HEK293 (cell line): ENCODE data around the gene DNASE1L3.

ENCODE experiments used
- YY1 ChIP-seq: fragments of 450-650 bp; formaldehyde crosslinking; IDR thresholded peaks from 2 replicates; pipeline ENCODE4 v1.5.1; 2018; ENCODE audit warnings: missing biosample characterization, missing genetic modification characterization
- ZBTB8A ChIP-seq: fragments of 450-650 bp; formaldehyde crosslinking; IDR thresholded peaks from 2 replicates; pipeline ENCODE4 v1.5.1; 2016; ENCODE audit warnings: missing biosample characterization, missing genetic modification characterization
- ZNF121 ChIP-seq: fragments of 450-650 bp; formaldehyde crosslinking; IDR thresholded peaks from 2 replicates; pipeline ENCODE4 v1.5.1; 2016; ENCODE audit warnings: missing biosample characterization, missing genetic modification characterization
- ZNF239 ChIP-seq: fragments of 450-650 bp; formaldehyde crosslinking; IDR thresholded peaks from 2 replicates; pipeline ENCODE4 v1.5.1; 2016; ENCODE audit warnings: missing biosample characterization, missing genetic modification characterization
- ZNF558 ChIP-seq: fragments of 450-650 bp; formaldehyde crosslinking; IDR thresholded peaks from 2 replicates; pipeline ENCODE4 v1.5.1; 2016; ENCODE audit warnings: missing biosample characterization, missing genetic modification characterization
- ZNF571 ChIP-seq: fragments of 450-650 bp; formaldehyde crosslinking; IDR thresholded peaks from 2 replicates; pipeline ENCODE4 v1.5.0; 2017; ENCODE audit warnings: missing biosample characterization, missing genetic modification characterization
- ZNF629 ChIP-seq: fragments of 450-650 bp; formaldehyde crosslinking; IDR thresholded peaks from 2 replicates; pipeline ENCODE4 v1.5.1; 2017; ENCODE audit warnings: missing biosample characterization, missing genetic modification characterization
- ZNF707 ChIP-seq: fragments of 450-650 bp; formaldehyde crosslinking; IDR thresholded peaks from 2 replicates; pipeline ENCODE4 v1.5.1; 2016; ENCODE audit warnings: missing biosample characterization, missing genetic modification characterization
- TF ChIP-seq, protein P1 (sequence below): fragments of 450-650 bp; formaldehyde crosslinking; IDR thresholded peaks from 2 replicates; pipeline ENCODE4 v1.5.1; 2016; ENCODE audit warnings: missing biosample characterization, missing genetic modification characterization
- TF ChIP-seq, protein P2 (sequence below): fragments of 450-650 bp; formaldehyde crosslinking; conservative IDR thresholded peaks from 2 replicates; pipeline ENCODE4 v1.5.1; 2016; ENCODE audit warnings: low read depth, missing biosample characterization, missing genetic modification characterization
- TF ChIP-seq, protein P3 (sequence below): IDR thresholded peaks from 2 replicates; pipeline ENCODE4 v1.6.1; 2011; ENCODE audit warnings: mild to moderate bottlenecking, low read depth, low read length, borderline replicate concordance
- TF ChIP-seq, protein P4 (sequence below): fragments of 450-650 bp; formaldehyde crosslinking; IDR thresholded peaks from 2 replicates; pipeline ENCODE4 v1.5.1; 2016; ENCODE audit warnings: missing biosample characterization, missing genetic modification characterization

DNA sequence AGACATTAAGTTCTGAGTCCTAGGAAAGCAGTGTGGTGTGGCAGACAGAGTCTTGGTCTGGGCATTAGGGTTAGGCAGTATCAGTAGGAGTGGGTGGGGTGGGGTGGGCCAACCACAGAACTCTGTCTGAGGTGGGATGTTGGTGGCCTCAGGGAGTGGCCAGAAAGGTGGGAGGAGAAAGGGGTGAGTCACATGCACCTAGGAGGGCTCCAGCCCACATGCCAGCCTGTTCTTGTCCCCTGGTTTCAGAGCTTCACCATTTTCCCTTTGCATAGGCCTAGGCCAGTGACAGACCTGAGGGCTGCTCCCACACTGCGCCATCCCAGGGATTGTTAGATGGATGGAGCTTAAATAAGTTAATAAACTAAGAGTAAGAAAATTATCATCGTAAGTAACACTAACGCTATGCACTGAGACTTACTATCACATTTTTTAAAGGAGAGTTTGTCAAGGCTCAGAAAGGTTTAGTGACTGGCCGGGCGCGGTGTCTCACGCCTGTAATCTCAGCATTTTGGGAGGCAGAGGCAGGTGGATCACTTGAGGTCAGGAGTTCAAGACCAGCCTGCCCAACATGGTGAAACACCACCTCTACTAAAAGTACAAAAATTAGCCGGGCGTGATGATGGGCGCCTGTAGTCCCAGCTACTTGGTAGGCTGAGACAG is 33.8 kb downstream of the DNASE1L3 start:
- TF ChIP-seq ZBTB8A (tag by site-specific recombination) (no peak), ZNF707 (no peak), ZNF571 (no peak), ZNF629 (tag by site-specific recombination) (no peak), ZNF239 (tag by site-specific recombination) (no peak), ZNF558 (tag by site-specific recombination) (no peak), YY1 (tag by site-specific recombination) (no peak), ZNF121 (tag by site-specific recombination) (no peak)
- TF ChIP-seq, protein P1, sequence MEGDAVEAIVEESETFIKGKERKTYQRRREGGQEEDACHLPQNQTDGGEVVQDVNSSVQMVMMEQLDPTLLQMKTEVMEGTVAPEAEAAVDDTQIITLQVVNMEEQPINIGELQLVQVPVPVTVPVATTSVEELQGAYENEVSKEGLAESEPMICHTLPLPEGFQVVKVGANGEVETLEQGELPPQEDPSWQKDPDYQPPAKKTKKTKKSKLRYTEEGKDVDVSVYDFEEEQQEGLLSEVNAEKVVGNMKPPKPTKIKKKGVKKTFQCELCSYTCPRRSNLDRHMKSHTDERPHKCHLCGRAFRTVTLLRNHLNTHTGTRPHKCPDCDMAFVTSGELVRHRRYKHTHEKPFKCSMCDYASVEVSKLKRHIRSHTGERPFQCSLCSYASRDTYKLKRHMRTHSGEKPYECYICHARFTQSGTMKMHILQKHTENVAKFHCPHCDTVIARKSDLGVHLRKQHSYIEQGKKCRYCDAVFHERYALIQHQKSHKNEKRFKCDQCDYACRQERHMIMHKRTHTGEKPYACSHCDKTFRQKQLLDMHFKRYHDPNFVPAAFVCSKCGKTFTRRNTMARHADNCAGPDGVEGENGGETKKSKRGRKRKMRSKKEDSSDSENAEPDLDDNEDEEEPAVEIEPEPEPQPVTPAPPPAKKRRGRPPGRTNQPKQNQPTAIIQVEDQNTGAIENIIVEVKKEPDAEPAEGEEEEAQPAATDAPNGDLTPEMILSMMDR (tag by site-specific recombination): no peak
- TF ChIP-seq, protein P2, sequence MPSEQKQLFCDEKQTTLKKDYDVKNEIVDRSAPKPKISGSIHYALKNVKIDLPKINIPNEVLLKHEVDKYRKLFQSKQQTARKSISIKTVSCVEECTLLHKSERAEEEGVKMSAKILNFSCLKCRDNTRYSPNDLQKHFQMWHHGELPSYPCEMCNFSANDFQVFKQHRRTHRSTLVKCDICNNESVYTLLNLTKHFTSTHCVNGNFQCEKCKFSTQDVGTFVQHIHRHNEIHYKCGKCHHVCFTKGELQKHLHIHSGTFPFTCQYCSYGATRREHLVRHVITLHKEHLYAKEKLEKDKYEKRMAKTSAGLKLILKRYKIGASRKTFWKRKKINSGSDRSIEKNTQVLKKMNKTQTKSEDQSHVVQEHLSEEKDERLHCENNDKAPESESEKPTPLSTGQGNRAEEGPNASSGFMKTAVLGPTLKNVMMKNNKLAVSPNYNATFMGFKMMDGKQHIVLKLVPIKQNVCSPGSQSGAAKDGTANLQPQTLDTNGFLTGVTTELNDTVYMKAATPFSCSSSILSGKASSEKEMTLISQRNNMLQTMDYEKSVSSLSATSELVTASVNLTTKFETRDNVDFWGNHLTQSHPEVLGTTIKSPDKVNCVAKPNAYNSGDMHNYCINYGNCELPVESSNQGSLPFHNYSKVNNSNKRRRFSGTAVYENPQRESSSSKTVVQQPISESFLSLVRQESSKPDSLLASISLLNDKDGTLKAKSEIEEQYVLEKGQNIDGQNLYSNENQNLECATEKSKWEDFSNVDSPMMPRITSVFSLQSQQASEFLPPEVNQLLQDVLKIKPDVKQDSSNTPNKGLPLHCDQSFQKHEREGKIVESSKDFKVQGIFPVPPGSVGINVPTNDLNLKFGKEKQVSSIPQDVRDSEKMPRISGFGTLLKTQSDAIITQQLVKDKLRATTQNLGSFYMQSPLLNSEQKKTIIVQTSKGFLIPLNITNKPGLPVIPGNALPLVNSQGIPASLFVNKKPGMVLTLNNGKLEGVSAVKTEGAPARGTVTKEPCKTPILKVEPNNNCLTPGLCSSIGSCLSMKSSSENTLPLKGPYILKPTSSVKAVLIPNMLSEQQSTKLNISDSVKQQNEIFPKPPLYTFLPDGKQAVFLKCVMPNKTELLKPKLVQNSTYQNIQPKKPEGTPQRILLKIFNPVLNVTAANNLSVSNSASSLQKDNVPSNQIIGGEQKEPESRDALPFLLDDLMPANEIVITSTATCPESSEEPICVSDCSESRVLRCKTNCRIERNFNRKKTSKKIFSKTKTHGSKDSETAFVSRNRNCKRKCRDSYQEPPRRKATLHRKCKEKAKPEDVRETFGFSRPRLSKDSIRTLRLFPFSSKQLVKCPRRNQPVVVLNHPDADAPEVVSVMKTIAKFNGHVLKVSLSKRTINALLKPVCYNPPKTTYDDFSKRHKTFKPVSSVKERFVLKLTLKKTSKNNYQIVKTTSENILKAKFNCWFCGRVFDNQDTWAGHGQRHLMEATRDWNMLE (tag by site-specific recombination): no peak
- TF ChIP-seq, protein P3, sequence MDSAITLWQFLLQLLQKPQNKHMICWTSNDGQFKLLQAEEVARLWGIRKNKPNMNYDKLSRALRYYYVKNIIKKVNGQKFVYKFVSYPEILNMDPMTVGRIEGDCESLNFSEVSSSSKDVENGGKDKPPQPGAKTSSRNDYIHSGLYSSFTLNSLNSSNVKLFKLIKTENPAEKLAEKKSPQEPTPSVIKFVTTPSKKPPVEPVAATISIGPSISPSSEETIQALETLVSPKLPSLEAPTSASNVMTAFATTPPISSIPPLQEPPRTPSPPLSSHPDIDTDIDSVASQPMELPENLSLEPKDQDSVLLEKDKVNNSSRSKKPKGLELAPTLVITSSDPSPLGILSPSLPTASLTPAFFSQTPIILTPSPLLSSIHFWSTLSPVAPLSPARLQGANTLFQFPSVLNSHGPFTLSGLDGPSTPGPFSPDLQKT: no peak
- TF ChIP-seq, protein P4, sequence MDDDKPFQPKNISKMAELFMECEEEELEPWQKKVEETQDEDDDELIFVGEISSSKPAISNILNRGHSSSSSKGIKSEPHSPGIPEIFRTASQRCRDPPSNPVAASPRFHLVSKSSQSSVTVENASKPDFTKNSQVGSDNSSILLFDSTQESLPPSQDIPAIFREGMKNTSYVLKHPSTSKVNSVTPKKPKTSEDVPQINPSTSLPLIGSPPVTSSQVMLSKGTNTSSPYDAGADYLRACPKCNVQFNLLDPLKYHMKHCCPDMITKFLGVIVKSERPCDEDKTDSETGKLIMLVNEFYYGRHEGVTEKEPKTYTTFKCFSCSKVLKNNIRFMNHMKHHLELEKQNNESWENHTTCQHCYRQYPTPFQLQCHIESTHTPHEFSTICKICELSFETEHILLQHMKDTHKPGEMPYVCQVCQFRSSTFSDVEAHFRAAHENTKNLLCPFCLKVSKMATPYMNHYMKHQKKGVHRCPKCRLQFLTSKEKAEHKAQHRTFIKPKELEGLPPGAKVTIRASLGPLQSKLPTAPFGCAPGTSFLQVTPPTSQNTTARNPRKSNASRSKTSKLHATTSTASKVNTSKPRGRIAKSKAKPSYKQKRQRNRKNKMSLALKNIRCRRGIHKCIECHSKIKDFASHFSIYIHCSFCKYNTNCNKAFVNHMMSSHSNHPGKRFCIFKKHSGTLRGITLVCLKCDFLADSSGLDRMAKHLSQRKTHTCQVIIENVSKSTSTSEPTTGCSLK (tag by site-specific recombination): no peak
